ENCODE measurements around the gene OR6S1. TPM values are rescaled to one million over a fixed set of nuclear protein-coding genes. Genes with fewer than 3 reads are reported as not detected.
A peak's percentile ranks its signal among the peaks of the same experiment; 100 is the strongest.

The OR6S1 gene
- total and polyA plus RNA-seq, 2 experiments from 2014 or later: not detected

DNA sequence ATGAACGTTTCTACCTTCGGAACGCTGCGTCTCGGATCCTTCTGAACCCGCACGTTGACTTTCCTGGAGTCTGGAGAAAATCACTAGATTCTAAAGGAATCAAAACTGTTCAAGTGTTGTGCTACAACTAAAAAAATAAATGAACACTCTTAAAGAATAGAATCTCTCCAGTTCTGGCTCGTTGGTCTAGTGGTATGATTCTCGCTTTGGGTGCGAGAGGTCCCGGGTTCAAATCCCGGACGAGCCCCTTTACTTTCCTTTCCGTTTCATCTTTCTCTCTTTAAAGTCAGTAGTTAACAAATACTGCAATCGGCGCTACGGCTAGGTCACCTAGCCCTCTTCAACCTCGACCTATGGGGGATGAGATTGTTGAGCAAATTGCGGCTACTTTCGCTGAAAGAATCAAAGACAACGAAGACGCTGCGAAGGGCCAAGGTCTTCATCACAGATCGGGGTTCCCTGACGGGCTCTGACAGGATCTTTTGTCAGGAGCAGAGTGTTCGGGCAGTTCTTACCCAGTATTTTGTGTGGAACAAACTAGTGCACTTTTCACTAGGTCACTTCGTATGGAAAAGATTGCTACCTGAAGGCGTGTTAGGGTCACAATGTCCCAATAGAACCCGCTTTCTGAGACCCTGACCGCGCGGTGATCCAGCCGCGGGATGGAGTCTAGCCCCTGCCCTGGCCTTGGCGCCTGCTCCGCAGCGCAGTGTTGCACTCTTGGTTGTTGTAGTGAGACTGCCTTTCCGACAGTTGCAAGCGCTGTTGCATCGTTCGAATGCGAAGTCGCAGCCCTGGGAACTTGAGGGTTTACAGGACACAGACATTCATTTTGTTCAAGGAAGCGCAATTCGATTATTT lies 8.4 kb downstream of the OR6S1 start:
- Mint-ChIP-seq H3K27ac (peak overlapping the region; percentile 55; the same call in 1 of the 2 replicates), H3K4me1 (peaks cover 6% of the 10 kb centered on the region), H3K4me3 (peak overlapping the region; percentile 94), H3K9me3 (peaks cover 16% of the 10 kb centered on the region; the same call in 2 of the 3 replicates), H3K36me3 (ENCODE audit: low read depth) (peaks cover 6% of the 10 kb centered on the region; the same call in 2 of the 3 replicates), H3K27me3 (ENCODE audit: insufficient read depth, low read depth, poor library complexity) (peaks cover 37% of the 10 kb centered on the region)
- Histone ChIP-seq H3K4me2 (peak overlapping the region; percentile 83), H3K27ac (ENCODE audit: low read depth) (no peak overlapping the region), H4K20me1 (replicated peaks; ENCODE audit: insufficient read depth) (no peaks in the 10 kb centered on the region), H3K36me3 (ENCODE audit: insufficient read depth) (no peaks in the 10 kb centered on the region), H3K4me1 (ENCODE audit: insufficient read depth) (peaks cover 8% of the 10 kb centered on the region; the same call in 1 of the 2 replicates), H3K4me3 (peak overlapping the region; percentile 74), H2AFZ (peak overlapping the region; percentile 61), H3F3A (replicated peaks; ENCODE audit: low read depth) (peaks cover 12% of the 10 kb centered on the region), H3K9me2 (ENCODE audit: insufficient read depth) (no peaks in the 10 kb centered on the region), H3K79me2 (replicated peaks; ENCODE audit: insufficient read depth) (no peaks in the 10 kb centered on the region), H3K27me3 (ENCODE audit: insufficient read depth) (peaks cover 42% of the 10 kb centered on the region)
- ATAC-seq (peak; percentile 71), DNase-seq (ENCODE audit: low spot score) (peak; percentile 97)
- peak; percentile 46; the same call in 1 of the 2 replicates for TF ChIP-seq CREB1 (CRISPR knock-in tag; IDR thresholded peaks at IDR 0.05; ENCODE audit: low read depth)
- TF ChIP-seq REST (IDR thresholded peaks at IDR 0.05; ENCODE audit: unreplicated experiment): no peak
- TF ChIP-seq, protein P1, sequence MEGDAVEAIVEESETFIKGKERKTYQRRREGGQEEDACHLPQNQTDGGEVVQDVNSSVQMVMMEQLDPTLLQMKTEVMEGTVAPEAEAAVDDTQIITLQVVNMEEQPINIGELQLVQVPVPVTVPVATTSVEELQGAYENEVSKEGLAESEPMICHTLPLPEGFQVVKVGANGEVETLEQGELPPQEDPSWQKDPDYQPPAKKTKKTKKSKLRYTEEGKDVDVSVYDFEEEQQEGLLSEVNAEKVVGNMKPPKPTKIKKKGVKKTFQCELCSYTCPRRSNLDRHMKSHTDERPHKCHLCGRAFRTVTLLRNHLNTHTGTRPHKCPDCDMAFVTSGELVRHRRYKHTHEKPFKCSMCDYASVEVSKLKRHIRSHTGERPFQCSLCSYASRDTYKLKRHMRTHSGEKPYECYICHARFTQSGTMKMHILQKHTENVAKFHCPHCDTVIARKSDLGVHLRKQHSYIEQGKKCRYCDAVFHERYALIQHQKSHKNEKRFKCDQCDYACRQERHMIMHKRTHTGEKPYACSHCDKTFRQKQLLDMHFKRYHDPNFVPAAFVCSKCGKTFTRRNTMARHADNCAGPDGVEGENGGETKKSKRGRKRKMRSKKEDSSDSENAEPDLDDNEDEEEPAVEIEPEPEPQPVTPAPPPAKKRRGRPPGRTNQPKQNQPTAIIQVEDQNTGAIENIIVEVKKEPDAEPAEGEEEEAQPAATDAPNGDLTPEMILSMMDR (conservative IDR thresholded peaks at IDR 0.05; ENCODE audit: low read depth in 2 of 2): 0 out of 4 replicates have a peak, but pooled peaks of 1 of the 2 experiments have one; percentile 12

GRCh38 chr14:20632448-20632830 lies 9.1 kb downstream of the OR6S1 start:
- Histone ChIP-seq H3F3A (replicated peaks; ENCODE audit: low read depth) (peaks cover 12% of the 10 kb centered on the region), H3K4me2 (peak overlapping the region; percentile 83), H3K4me1 (ENCODE audit: insufficient read depth) (peaks cover 12% of the 10 kb centered on the region), H3K27me3 (ENCODE audit: insufficient read depth) (peaks cover 48% of the 10 kb centered on the region), H2AFZ (peak overlapping the region; percentile 61), H3K27ac (ENCODE audit: low read depth) (no peak overlapping the region), H3K36me3 (ENCODE audit: insufficient read depth) (no peaks in the 10 kb centered on the region), H3K79me2 (replicated peaks; ENCODE audit: insufficient read depth) (no peaks in the 10 kb centered on the region), H4K20me1 (replicated peaks; ENCODE audit: insufficient read depth) (no peaks in the 10 kb centered on the region), H3K4me3 (peak overlapping the region; percentile 74), H3K9me2 (ENCODE audit: insufficient read depth) (no peaks in the 10 kb centered on the region)
- ATAC-seq (peak; percentile 4), DNase-seq (ENCODE audit: low spot score) (peak; percentile 42)
- H3K36me3 Mint-ChIP-seq (ENCODE audit: low read depth): peaks cover 6% of the 10 kb centered on the region; the same call in 2 of the 3 replicates
- H3K4me1 Mint-ChIP-seq: peaks cover 12% of the 10 kb centered on the region
- peaks cover 42% of the 10 kb centered on the region for H3K27me3 Mint-ChIP-seq (ENCODE audit: insufficient read depth, low read depth, poor library complexity)
- H3K4me3 Mint-ChIP-seq: peak overlapping the region; percentile 94
- no peak overlapping the region; the same call in 1 of the 2 replicates for H3K27ac Mint-ChIP-seq
- H3K9me3 Mint-ChIP-seq: peaks cover 16% of the 10 kb centered on the region; the same call in 2 of the 3 replicates
- TF ChIP-seq, protein P1 (conservative IDR thresholded peaks at IDR 0.05; ENCODE audit: low read depth in 2 of 2): no peak
- TF ChIP-seq EZH2phosphoT487 (IDR thresholded peaks at IDR 0.05; ENCODE audit: unreplicated experiment) (no peak), STAT1 (IDR thresholded peaks at IDR 0.05; ENCODE audit: unreplicated experiment) (no peak), REST (IDR thresholded peaks at IDR 0.05; ENCODE audit: unreplicated experiment) (no peak), NANOG (IDR thresholded peaks at IDR 0.05; ENCODE audit: borderline replicate concordance) (no peak), ETS1 (IDR thresholded peaks at IDR 0.05) (no peak)
